ENCODE measurements around the gene VSIR.

The VSIR gene

GRCh38 chr10:71763352-71764127, 9.8 kb downstream of the VSIR start:
- DNase-seq = no peak

GRCh38 chr10:71762324-71762723, 11.0 kb downstream of the VSIR start:
- no peak for DNase-seq

GRCh38 chr10:71761541-71762113, 11.7 kb downstream of the VSIR start:
- DNase-seq = no peak

GRCh38 chr10:71761105-71761511, 12.2 kb downstream of the VSIR start:
- peak; percentile 74 for DNase-seq

- DNase-seq = no peak
Measured at GRCh38 chr10:71757399-71757922, 15.9 kb downstream of the VSIR start.

GRCh38 chr10:71756311-71757191, 16.8 kb downstream of the VSIR start:
- no peak for DNase-seq

- DNase-seq = no peak
Measured at GRCh38 chr10:71755179-71755879, 18.0 kb downstream of the VSIR start.

- no peak for DNase-seq
Measured at GRCh38 chr10:71754562-71754961, 18.8 kb downstream of the VSIR start.

GRCh38 chr10:71753960-71754505, 19.3 kb downstream of the VSIR start:
- no peak for DNase-seq

GRCh38 chr10:71753091-71753959, 20.0 kb downstream of the VSIR start:
- no peak for DNase-seq

GRCh38 chr10:71752391-71753090, 20.8 kb downstream of the VSIR start:
- DNase-seq = no peak

GRCh38 chr10:71751515-71752224, 21.6 kb downstream of the VSIR start:
- no peak for DNase-seq

- no peak for DNase-seq
Measured at GRCh38 chr10:71750986-71751385, 22.3 kb downstream of the VSIR start.

GRCh38 chr10:71750124-71750841, 23.0 kb downstream of the VSIR start:
- DNase-seq = no peak

- no peak for DNase-seq
Measured at GRCh38 chr10:71749396-71749795, 23.9 kb downstream of the VSIR start.

GRCh38 chr10:71748671-71749191, 24.6 kb downstream of the VSIR start:
- peak; percentile 84 for DNase-seq

- DNase-seq = no peak
Measured at GRCh38 chr10:71747551-71748523, 25.5 kb downstream of the VSIR start.

GRCh38 chr10:71747039-71747531, 26.2 kb downstream of the VSIR start:
- no peak for DNase-seq

Data from activated CD4-positive, alpha-beta T cell treated with anti-CD3 and anti-CD28 coated beads for 48 hours (primary cell).